ENCODE measurements around the gene TBCE. TPM values are rescaled to one million over a fixed set of nuclear protein-coding genes. Genes with fewer than 3 reads are reported as not detected.

The TBCE gene
- total RNA-seq, 1 experiment from 2014 or later, result 41.6 TPM

DNA sequence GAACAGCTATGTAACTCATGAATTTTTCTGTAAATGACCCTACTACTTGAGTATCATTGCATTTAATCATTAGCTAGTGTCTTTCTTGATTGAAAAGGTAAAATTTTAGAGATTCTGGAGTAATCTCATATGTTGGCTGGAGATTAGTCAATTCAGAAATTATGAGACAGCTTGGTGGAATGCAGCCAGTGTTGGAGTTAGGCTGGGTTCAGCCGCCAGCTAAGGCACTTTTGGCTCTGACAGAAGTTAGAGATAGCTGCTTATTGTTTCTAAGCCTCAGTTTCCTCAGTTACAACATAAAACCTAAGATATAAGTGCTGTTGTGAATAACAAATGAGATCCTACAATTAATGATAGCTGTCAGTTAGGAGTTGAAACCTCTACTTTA is 49.4 kb downstream of the TBCE start:
- Histone ChIP-seq H2BK20ac (ENCODE audit: low read depth, low read length, poor library complexity, severe bottlenecking) (no peak overlapping the region), H4K5ac (ENCODE audit: insufficient read length, low read depth, low read length) (no peak overlapping the region), H2BK5ac (ENCODE audit: insufficient read length, low read length) (no peak overlapping the region), H3K23me2 (ENCODE audit: insufficient read length, low read depth, low read length, poor library complexity, severe bottlenecking) (no peaks in the 10 kb centered on the region), H4K8ac (replicated peaks; ENCODE audit: insufficient read length, low read depth, low read length) (no peak overlapping the region), H2AFZ (ENCODE audit: low read length) (no peak overlapping the region), H3K27me3 (ENCODE audit: insufficient read depth, low read length) (no peaks in the 10 kb centered on the region), H2BK15ac (ENCODE audit: low read depth, low read length) (no peak overlapping the region), H2BK12ac (ENCODE audit: insufficient read length, low read depth, low read length) (no peak overlapping the region), H4K91ac (ENCODE audit: insufficient read length, low read depth, low read length) (no peak overlapping the region), H3K9ac (ENCODE audit: extremely low read depth, insufficient read length, low read length) (no peak overlapping the region), H2AK5ac (ENCODE audit: insufficient read length, low read length) (no peak overlapping the region), H3K27ac (ENCODE audit: insufficient read length, low read depth, low read length) (no peak overlapping the region), H3K14ac (ENCODE audit: insufficient read depth, low read length) (no peak overlapping the region), H3K4ac (ENCODE audit: low read depth, low read length) (no peak overlapping the region), H3K79me1 (ENCODE audit: insufficient read depth, low read depth, low read length, poor library complexity, severe bottlenecking) (no peaks in the 10 kb centered on the region), H3K18ac (ENCODE audit: insufficient read length, low read depth, low read length) (no peak overlapping the region), H3K9me3 (ENCODE audit: control insufficient read depth, low read depth, low read length) (no peaks in the 10 kb centered on the region), H3K79me2 (ENCODE audit: insufficient read depth, low read length) (0 out of 2 replicates have a peak, but pooled peaks cover 1% of the 10 kb centered on the region), H3K4me2 (ENCODE audit: insufficient read depth, insufficient read length, low read length) (no peak overlapping the region), H2BK120ac (ENCODE audit: low read depth, low read length, poor library complexity, severe bottlenecking) (no peak overlapping the region), H3T11ph (ENCODE audit: low read length) (no peak overlapping the region), H3K23ac (ENCODE audit: insufficient read length, low read depth, low read length) (no peak overlapping the region), H3K56ac (ENCODE audit: insufficient read length, low read depth, low read length) (no peak overlapping the region), H4K20me1 (ENCODE audit: control insufficient read depth, insufficient read depth, insufficient read length) (no peaks in the 10 kb centered on the region), H3K4me1 (ENCODE audit: insufficient read depth, low read length) (no peaks in the 10 kb centered on the region)
- no peak overlapping the region for H3K4me3 Mint-ChIP-seq
- WGBS (ENCODE audit: extremely low coverage, insufficient read length, low lambda C conversion rate), result no CpG with 5 or more reads among the region's 1 CpG
- peaks cover 5 to 7% of the 10 kb centered on the region in 2 experiments; a peak in 4 of 5 replicates for H3K9me3 Mint-ChIP-seq
- no peak for DNase-seq
- TF ChIP-seq, protein P1, sequence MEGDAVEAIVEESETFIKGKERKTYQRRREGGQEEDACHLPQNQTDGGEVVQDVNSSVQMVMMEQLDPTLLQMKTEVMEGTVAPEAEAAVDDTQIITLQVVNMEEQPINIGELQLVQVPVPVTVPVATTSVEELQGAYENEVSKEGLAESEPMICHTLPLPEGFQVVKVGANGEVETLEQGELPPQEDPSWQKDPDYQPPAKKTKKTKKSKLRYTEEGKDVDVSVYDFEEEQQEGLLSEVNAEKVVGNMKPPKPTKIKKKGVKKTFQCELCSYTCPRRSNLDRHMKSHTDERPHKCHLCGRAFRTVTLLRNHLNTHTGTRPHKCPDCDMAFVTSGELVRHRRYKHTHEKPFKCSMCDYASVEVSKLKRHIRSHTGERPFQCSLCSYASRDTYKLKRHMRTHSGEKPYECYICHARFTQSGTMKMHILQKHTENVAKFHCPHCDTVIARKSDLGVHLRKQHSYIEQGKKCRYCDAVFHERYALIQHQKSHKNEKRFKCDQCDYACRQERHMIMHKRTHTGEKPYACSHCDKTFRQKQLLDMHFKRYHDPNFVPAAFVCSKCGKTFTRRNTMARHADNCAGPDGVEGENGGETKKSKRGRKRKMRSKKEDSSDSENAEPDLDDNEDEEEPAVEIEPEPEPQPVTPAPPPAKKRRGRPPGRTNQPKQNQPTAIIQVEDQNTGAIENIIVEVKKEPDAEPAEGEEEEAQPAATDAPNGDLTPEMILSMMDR (conservative IDR thresholded peaks at IDR 0.05), result no peak
- H3K27ac Mint-ChIP-seq, result no peak overlapping the region
- no peaks in the 10 kb centered on the region for H3K4me1 Mint-ChIP-seq
- H3K27me3 Mint-ChIP-seq (ENCODE audit: low read depth), result no peaks in the 10 kb centered on the region; the same call in 1 of the 2 replicates
- H3K36me3 Mint-ChIP-seq (ENCODE audit: insufficient read depth in 1 of 3, low read depth in 3 of 3), result peaks cover 13 to 18% (median 14%) of the 10 kb centered on the region in 3 experiments; a peak in 6 of 7 replicates
